Measurements from ENCODE around the gene BLM. TPM values are rescaled to one million over a fixed set of nuclear protein-coding genes. Genes with fewer than 3 reads are reported as not detected.

The BLM gene
- total and polyA plus RNA-seq, 2 of the 13 experiments (the other 11 are each of a cell fraction or from before 2014, with no cell fraction given): 5.1 to 11.8 TPM

DNA sequence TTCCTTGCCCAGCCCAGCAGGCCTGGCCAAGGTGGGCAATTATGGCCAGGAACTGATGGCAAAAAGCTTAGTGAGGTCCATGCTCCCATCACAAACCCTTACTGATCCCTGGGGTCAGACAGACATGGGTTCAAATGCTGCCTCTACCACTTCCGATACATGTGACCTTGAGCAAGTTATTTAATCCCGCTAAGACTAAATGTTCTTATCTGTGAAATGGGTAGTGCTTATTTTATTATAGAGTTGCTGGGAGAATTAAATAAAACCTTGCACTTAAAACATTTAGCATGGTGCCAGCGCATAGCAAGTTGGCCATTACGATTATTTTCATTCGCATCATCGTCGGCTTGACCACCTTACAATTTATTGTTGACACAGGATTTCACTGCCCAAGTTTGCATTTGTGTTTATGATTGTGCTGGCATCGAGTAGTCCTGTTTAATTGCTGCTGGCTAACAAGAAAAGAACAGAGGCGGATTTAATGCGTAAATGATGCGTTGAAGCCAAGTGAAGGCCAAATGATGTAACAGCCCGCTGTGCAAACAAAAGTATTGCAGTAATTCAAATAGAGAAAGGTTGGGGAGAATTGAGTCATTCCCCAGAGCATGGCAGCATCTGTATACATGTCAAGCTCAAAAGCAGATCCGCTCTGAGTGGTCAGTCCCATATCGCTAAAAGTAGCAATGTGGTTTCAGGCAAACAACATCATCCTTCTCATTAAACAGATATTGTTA is 144.0 kb downstream of the BLM start (continued):
- TF ChIP-seq LCORL (IDR thresholded peaks at IDR 0.05) (no peak), LCORL (CRISPR knock-in tag; IDR thresholded peaks at IDR 0.05) (peak; percentile 47), SIX4 (CRISPR knock-in tag; IDR thresholded peaks at IDR 0.05) (peak; percentile 60; the same call in 1 of the 2 replicates), FOSL2 (CRISPR knock-in tag; IDR thresholded peaks at IDR 0.05) (peak; percentile 97), RBM22 (optimal IDR thresholded peaks at IDR 0.05; ENCODE audit: low read length) (no peak), SP4 (CRISPR knock-in tag; IDR thresholded peaks at IDR 0.05) (no peak), RNF2 (conservative IDR thresholded peaks at IDR 0.05; ENCODE audit: low read depth) (no peak), ZNF710 (CRISPR knock-in tag; IDR thresholded peaks at IDR 0.05; ENCODE audit: borderline replicate concordance) (peak; percentile 68; the same call in 1 of the 2 replicates), NR2F2 (IDR thresholded peaks at IDR 0.05; ENCODE audit: borderline replicate concordance, low read depth) (peak; percentile 49; the same call in 1 of the 2 replicates), CREB1 (IDR thresholded peaks at IDR 0.05) (peak; percentile 39; the same call in 1 of the 2 replicates), CREB1 (CRISPR knock-in tag; IDR thresholded peaks at IDR 0.05) (peak; percentile 79), ZNF678 (CRISPR knock-in tag; IDR thresholded peaks at IDR 0.05) (no peak), HNF4G (IDR thresholded peaks at IDR 0.05; ENCODE audit: borderline replicate concordance, low read depth, low read length) (peak; percentile 30; the same call in 1 of the 2 replicates), HNF4G (CRISPR knock-in tag; IDR thresholded peaks at IDR 0.05; ENCODE audit: borderline replicate concordance, low read depth) (no peak), GTF2F1 (IDR thresholded peaks at IDR 0.05; ENCODE audit: low read length) (no peak), MIXL1 (CRISPR knock-in tag; IDR thresholded peaks at IDR 0.05) (peak; percentile 58; the same call in 1 of the 2 replicates), ZNF629 (CRISPR knock-in tag; conservative IDR thresholded peaks at IDR 0.05) (peak; percentile 66), RXRB (CRISPR knock-in tag; IDR thresholded peaks at IDR 0.05; ENCODE audit: borderline replicate concordance) (peak; percentile 91), CERS6 (CRISPR knock-in tag; IDR thresholded peaks at IDR 0.05) (no peak), HHEX (CRISPR knock-in tag; IDR thresholded peaks at IDR 0.05) (peak; percentile 83), MBD4 (IDR thresholded peaks at IDR 0.05; ENCODE audit: borderline replicate concordance, low read length) (0 out of 2 replicates have a peak, but pooled peaks have one; percentile 61)
- TF ChIP-seq, protein P1, sequence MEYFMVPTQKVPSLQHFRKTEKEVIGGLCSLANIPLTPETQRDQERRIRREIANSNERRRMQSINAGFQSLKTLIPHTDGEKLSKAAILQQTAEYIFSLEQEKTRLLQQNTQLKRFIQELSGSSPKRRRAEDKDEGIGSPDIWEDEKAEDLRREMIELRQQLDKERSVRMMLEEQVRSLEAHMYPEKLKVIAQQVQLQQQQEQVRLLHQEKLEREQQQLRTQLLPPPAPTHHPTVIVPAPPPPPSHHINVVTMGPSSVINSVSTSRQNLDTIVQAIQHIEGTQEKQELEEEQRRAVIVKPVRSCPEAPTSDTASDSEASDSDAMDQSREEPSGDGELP (IDR thresholded peaks at IDR 0.05; ENCODE audit: borderline replicate concordance, low read depth): peak; percentile 45; the same call in 1 of the 2 replicates
- TF ChIP-seq, protein P2, sequence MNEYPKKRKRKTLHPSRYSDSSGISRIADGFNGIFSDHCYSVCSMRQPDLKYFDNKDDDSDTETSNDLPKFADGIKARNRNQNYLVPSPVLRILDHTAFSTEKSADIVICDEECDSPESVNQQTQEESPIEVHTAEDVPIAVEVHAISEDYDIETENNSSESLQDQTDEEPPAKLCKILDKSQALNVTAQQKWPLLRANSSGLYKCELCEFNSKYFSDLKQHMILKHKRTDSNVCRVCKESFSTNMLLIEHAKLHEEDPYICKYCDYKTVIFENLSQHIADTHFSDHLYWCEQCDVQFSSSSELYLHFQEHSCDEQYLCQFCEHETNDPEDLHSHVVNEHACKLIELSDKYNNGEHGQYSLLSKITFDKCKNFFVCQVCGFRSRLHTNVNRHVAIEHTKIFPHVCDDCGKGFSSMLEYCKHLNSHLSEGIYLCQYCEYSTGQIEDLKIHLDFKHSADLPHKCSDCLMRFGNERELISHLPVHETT (CRISPR knock-in tag; conservative IDR thresholded peaks at IDR 0.05): no peak
- TF ChIP-seq, protein P3, sequence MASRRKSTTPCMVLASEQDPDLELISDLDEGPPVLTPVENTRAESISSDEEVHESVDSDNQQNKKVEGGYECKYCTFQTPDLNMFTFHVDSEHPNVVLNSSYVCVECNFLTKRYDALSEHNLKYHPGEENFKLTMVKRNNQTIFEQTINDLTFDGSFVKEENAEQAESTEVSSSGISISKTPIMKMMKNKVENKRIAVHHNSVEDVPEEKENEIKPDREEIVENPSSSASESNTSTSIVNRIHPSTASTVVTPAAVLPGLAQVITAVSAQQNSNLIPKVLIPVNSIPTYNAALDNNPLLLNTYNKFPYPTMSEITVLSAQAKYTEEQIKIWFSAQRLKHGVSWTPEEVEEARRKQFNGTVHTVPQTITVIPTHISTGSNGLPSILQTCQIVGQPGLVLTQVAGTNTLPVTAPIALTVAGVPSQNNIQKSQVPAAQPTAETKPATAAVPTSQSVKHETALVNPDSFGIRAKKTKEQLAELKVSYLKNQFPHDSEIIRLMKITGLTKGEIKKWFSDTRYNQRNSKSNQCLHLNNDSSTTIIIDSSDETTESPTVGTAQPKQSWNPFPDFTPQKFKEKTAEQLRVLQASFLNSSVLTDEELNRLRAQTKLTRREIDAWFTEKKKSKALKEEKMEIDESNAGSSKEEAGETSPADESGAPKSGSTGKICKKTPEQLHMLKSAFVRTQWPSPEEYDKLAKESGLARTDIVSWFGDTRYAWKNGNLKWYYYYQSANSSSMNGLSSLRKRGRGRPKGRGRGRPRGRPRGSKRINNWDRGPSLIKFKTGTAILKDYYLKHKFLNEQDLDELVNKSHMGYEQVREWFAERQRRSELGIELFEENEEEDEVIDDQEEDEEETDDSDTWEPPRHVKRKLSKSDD (CRISPR knock-in tag; IDR thresholded peaks at IDR 0.05; ENCODE audit: low read depth): peak; percentile 83; the same call in 1 of the 2 replicates

Data from HepG2 (cell line).